Thymus (tissue), 11 donors: ENCODE results near the gene FOXK1. TPM values are rescaled to one million over a fixed set of nuclear protein-coding genes. Genes with fewer than 3 reads are reported as not detected.
"Not testable (repeated sequence)": the region's sequence is repeated elsewhere in the genome, so short reads cannot be mapped to it uniquely, and the experiment has no call there.

Source experiments
- DNase-seq, 9 donors: peaks; one replicate each; pipeline ENCODE4 v3.0.0-alpha.2; 2013; ENCODE audit warnings: low spot score in 9 of 9, low read depth in 6 of 9, missing footprints in 1 of 9
- H3K27ac ChIP-seq, 2 donors: one replicate each; pipeline ENCODE4 v1.5.1; 2013; ENCODE audit warnings: control low read depth in 1 of 2, low read depth in 1 of 2, low read length in 1 of 2, mild to moderate bottlenecking in 1 of 2, moderate library complexity in 1 of 2
- H3K27me3 ChIP-seq, 2 donors: one replicate each; pipeline ENCODE4 v1.5.1; 2013; ENCODE audit warnings: low read length in 1 of 2; ENCODE audit not compliant: control insufficient read depth in 2 of 2, insufficient read depth in 1 of 2
- H3K36me3 ChIP-seq, 2 donors: one replicate each; pipeline ENCODE4 v1.5.1; 2013; ENCODE audit warnings: low read length in 1 of 2, mild to moderate bottlenecking in 1 of 2, moderate library complexity in 1 of 2; ENCODE audit not compliant: control insufficient read depth in 2 of 2, insufficient read depth in 2 of 2
- H3K4me1 ChIP-seq, 2 donors: one replicate each; pipeline ENCODE4 v1.5.1; 2013; ENCODE audit warnings: low read length in 2 of 2; ENCODE audit not compliant: control insufficient read depth in 2 of 2, insufficient read depth in 2 of 2
- H3K4me3 ChIP-seq, 2 donors: one replicate each; pipeline ENCODE4 v1.5.1; 2013; ENCODE audit warnings: low read length in 2 of 2, control low read depth in 1 of 2, mild to moderate bottlenecking in 1 of 2
- H3K9me3 ChIP-seq, 2 donors: one replicate each; pipeline ENCODE4 v1.5.1; 2013; ENCODE audit warnings: low read length in 1 of 2, mild to moderate bottlenecking in 1 of 2; ENCODE audit not compliant: control insufficient read depth in 2 of 2, insufficient read depth in 1 of 2
- WGBS: extraction: QIAGEN DNeasy Blood & Tissue Kit; methylation state at CpG from one replicate; pipeline ENCODE4 v1.1.7; 2013; 5-methylcytosine and 5-hydroxymethylcytosine counted together
- polyA plus RNA-seq: library from polyadenylated mRNA; stranded (reverse); fragments of 200-250 nt; gene quantifications from one replicate; pipeline ENCODE4 v1.2.3, GENCODE V29; 2013
- total RNA-seq: library from RNA; stranded (reverse); fragments of 120-200 nt; gene quantifications from one replicate; pipeline ENCODE4 v1.2.4, GENCODE V29; 2013
- donor health status: healthy.

Gene FOXK1
- total and polyA plus RNA-seq, 2 donors = 6.4 to 7.6 TPM

GRCh38 chr7:4799508-4800268 lies 117.6 kb downstream of the FOXK1 start:
- Histone ChIP-seq H3K9me3 (peaks cover 0 to 2% of the 10 kb centered on the region in 2 donors), H3K27me3 (peaks cover 0 to 2% of the 10 kb centered on the region in 2 donors), H3K4me1 (no peaks in the 10 kb centered on the region), H3K4me3 (no peak overlapping the region), H3K36me3 (no peaks in the 10 kb centered on the region), H3K27ac (no peak overlapping the region)
- 87% methylated on average over 39 of the region's 39 CpGs for WGBS
- DNase-seq = no peak

DNA sequence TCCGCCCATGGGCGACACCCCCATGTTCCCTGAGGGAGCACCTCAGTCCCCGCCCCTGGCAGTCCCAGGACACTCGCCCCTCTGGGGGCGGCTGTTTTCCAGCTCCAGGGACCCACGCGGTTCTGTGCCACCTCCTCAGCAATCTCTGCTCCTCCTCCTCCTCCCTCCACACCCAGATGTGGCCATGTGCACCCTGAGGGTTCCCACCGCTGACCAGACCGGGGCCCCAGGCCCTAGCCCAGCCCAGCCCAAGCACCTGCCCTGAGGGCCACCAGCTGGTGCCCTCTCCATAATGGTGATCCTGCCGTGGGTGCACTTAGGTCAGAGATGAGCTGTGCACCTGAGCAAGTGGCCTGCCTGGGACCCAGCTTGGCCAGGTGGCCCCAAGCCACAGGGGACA lies 118.4 kb downstream of the FOXK1 start:
- H3K4me3 ChIP-seq = no peak overlapping the region
- no peak for DNase-seq
- no peaks in the 10 kb centered on the region for H3K36me3 ChIP-seq
- H3K4me1 ChIP-seq = no peaks in the 10 kb centered on the region
- WGBS = 94% methylated on average over 10 of the region's 10 CpGs
- peaks cover 0 to 2% of the 10 kb centered on the region in 2 donors for H3K9me3 ChIP-seq
- H3K27me3 ChIP-seq = peaks cover 0 to 3% of the 10 kb centered on the region in 2 donors
- H3K27ac ChIP-seq = no peak overlapping the region

DNA sequence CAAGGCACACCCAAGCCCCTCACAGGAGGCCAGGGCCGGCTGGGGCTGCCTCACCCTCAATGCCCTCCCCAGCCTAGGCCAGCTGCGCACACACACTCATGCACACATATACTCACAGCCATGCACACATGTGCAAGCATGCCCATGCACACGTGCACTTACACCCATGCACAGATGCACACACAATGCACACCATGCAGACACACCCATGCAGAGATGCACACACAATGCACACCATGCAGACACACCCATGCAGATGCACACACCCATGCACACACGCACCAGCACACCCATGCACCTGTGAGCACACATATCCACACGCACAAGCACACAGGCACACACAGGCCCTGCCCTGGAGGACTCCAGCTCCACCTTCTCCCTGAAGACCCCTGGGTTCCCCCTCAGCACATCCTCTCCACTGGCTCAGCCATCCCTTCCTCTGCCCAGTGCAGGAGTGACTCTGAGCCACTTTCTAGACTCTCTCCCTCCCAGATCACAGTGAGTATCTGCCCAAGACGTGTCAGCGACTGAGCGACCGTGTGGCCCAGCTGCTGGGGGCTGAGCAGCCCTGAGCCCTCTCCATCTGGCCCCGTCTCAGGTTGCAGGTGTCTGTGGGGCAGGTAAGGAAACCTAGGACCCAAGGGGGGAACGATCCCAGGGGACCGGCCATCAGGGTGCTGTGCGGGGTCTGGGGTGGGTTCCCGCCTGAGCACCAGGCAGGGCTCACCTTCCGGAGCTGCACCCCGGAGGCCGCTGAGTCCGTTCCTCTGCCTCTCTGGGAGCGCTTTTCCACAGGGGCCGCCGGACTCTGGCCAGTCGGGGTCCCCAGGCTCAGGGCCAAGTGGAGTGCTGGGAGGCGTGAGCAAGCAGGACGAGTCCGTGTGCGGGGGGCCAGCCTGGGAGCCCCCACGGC lies 119.1 kb downstream of the FOXK1 start:
- WGBS = 93% methylated on average over 27 of the region's 27 CpGs
- Histone ChIP-seq H3K9me3 (peaks cover 0 to 2% of the 10 kb centered on the region in 2 donors), H3K4me3 (no peak overlapping the region), H3K27ac (no peak overlapping the region), H3K27me3 (peaks cover 0 to 10% of the 10 kb centered on the region in 2 donors), H3K36me3 (no peaks in the 10 kb centered on the region), H3K4me1 (no peaks in the 10 kb centered on the region)
- no peak for DNase-seq

DNA sequence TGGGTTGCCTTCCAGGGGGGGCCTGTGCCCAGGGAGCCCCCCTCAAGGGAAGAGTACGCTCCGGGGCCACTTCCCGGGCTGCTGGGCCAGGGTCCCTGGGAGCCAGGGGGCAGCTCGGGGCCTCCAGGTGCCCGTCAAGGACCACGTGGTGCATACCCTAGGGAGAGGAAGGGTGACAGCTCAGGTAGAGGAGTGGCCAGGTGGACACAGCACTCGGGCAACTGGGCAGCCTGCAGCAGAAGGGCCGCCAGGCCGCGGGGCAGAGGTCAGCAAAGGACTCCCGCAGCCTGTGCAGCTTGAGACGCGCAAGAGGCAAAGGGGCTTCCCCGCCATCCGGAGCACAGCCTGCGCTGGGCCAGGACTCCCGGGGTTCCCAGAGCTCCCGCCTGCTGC lies 119.7 kb downstream of the FOXK1 start:
- WGBS = 95% methylated on average over 18 of the region's 18 CpGs
- Histone ChIP-seq H3K36me3 (no peaks in the 10 kb centered on the region), H3K27ac (no peak overlapping the region), H3K4me3 (no peak overlapping the region), H3K4me1 (no peaks in the 10 kb centered on the region), H3K27me3 (peaks cover 0 to 16% of the 10 kb centered on the region in 2 donors), H3K9me3 (peaks cover 0 to 2% of the 10 kb centered on the region in 2 donors)
- no peak for DNase-seq

GRCh38 chr7:4802577-4802976 lies 120.5 kb downstream of the FOXK1 start:
- H3K4me1 ChIP-seq, DNase-seq, H3K4me3 ChIP-seq, H3K36me3 ChIP-seq, H3K9me3 ChIP-seq, H3K27ac ChIP-seq: not testable (repeated sequence)
- WGBS = 97% methylated on average over 23 of the region's 23 CpGs
- peaks cover 0 to 21% of the 10 kb centered on the region in 2 donors for H3K27me3 ChIP-seq

DNA sequence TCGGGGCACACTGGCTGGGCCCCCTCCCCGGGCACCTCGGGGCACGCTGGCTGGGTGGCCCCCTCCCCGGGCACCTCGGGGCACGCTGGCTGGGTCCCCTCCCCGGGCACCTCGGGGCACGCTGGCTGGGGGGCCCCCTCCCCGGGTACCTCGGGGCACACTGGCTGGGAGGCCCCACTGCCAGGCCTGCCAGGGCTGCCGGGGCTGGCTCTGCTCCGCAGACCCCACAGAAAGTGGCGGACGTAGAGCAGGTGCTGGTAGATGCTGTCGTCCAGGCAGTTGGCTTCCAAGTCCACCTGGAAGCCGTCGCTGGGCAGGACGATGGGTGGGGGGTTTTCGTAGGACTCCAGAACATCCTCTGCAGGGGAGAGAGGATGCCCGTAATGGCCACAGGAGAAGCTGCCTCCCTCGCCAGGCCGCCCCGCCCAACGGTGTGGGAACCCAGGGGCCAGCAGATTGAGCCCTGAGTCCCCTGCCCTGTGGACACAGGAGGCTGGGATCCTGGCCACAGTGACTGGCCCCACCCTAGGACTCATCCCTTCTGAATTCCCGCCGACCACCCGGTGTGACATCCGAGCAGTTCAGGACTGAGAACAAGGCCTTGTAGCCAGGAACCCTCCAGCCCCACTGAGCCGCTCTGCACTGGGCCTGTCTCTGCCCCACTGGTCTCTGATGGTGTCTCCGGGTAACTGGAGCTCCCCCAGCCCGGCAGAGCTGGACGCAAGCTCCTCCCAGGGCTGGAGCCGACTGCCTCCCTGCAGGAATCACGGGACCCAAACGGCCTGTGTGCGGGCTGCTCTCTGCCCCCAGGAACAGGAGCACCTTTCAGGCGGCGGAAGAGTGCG lies 121.5 kb downstream of the FOXK1 start:
- H3K4me3 ChIP-seq = no peak overlapping the region
- peaks cover 6 to 29% of the 10 kb centered on the region in 2 donors for H3K27me3 ChIP-seq
- H3K36me3 ChIP-seq = no peaks in the 10 kb centered on the region
- no peaks in the 10 kb centered on the region for H3K9me3 ChIP-seq
- 94% methylated on average over 41 of the region's 41 CpGs for WGBS
- DNase-seq = no peak
- no peaks in the 10 kb centered on the region for H3K4me1 ChIP-seq
- H3K27ac ChIP-seq = no peak overlapping the region

GRCh38 chr7:4805110-4805983 lies 123.3 kb downstream of the FOXK1 start:
- no peaks in the 10 kb centered on the region for H3K9me3 ChIP-seq
- H3K4me1 ChIP-seq = peaks cover 0 to 6% of the 10 kb centered on the region in 2 donors
- peaks cover 11 to 45% of the 10 kb centered on the region in 2 donors for H3K27me3 ChIP-seq
- DNase-seq = no peak
- H3K27ac ChIP-seq = no peak overlapping the region
- no peaks in the 10 kb centered on the region for H3K36me3 ChIP-seq
- no peak overlapping the region for H3K4me3 ChIP-seq
- 90% methylated on average over 29 of the region's 29 CpGs for WGBS

DNA sequence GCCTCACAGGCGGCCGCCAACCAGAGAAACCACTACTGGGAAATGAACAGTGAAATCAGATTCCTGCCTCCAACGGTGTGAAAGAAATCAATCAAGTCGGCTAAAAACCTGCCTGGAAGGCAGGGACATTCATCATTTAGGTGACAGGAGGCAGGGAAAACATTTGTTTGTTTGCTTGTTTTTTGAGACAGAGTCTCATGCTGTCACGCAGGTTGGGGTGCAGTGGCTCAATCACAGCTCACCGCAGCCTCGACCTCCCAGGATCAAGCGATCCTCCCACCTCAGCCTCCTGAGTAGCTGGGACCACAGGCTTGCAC lies 123.8 kb downstream of the FOXK1 start:
- Histone ChIP-seq H3K4me1 (peaks cover 0 to 6% of the 10 kb centered on the region in 2 donors), H3K36me3 (no peaks in the 10 kb centered on the region), H3K4me3 (no peak overlapping the region), H3K27ac (no peak overlapping the region), H3K27me3 (peaks cover 11 to 47% of the 10 kb centered on the region in 2 donors), H3K9me3 (no peaks in the 10 kb centered on the region)
- 85% methylated on average over 8 of the region's 8 CpGs for WGBS
- DNase-seq = no peak
